Activated T-helper 1 cell treated with anti-CD3 and anti-CD28 coated beads, Interleukin-12 subunit alpha, Interleukin-12 subunit beta, Interleukin-2, Interleukin-4 antibody, amounts not matched to agents 30 ng/mL and 10 ng/mL and 1 ng/mL, durations not matched to agents 14 hours and 24 hours and 36 hours (primary cell): ENCODE results near the gene INTS6. TPM values are rescaled to one million over a fixed set of nuclear protein-coding genes. Genes with fewer than 3 reads are reported as not detected.

Experiments used
- DNase-seq: peaks from one replicate; pipeline ENCODE4 v3.0.0; 2021; ENCODE audit warnings: low spot score
- H3K27ac Mint-ChIP-seq: one replicate; pipeline ENCODE4 v1.8.0; 2021; ENCODE audit warnings: mild to moderate bottlenecking, mixed read lengths
- H3K27me3 Mint-ChIP-seq: one replicate; pipeline ENCODE4 v1.8.0; 2022; ENCODE audit warnings: mild to moderate bottlenecking, moderate library complexity, mixed read lengths; ENCODE audit not compliant: insufficient read depth
- H3K36me3 Mint-ChIP-seq: one replicate; pipeline ENCODE4 v1.8.0; 2021; ENCODE audit warnings: low read depth, mixed read lengths
- H3K4me1 Mint-ChIP-seq: one replicate; pipeline ENCODE4 v1.8.0; 2021; ENCODE audit warnings: low read depth, mixed read lengths
- H3K4me3 Mint-ChIP-seq: one replicate; pipeline ENCODE4 v1.8.0; 2021; ENCODE audit warnings: mild to moderate bottlenecking, moderate library complexity, mixed read lengths
- H3K9me3 Mint-ChIP-seq: one replicate; pipeline ENCODE4 v1.8.0; 2021; ENCODE audit warnings: mixed read lengths
- intact Hi-C: fragments of 100-400 bp; cut with micrococcal nuclease; formaldehyde crosslinking; loops from one replicate; pipeline ENCODE4 v1.15.1; 2024
- total RNA-seq: library from RNA; stranded (reverse); gene quantifications from 2 replicates; pipeline ENCODE4 v1.2.3, GENCODE V29; 2022

Gene INTS6
- total RNA-seq, 1 donor from 2014 or later, result 76.6 TPM

- intact Hi-C loops, result no loop called here
Measured at GRCh38 chr13:51477653-51478324, 25.0 kb upstream of the INTS6 start.

GRCh38 chr13:51477149-51477548, 24.3 kb upstream of the INTS6 start:
- Mint-ChIP-seq H3K9me3 (no peaks in the 10 kb centered on the region), H3K4me1 (peaks cover 6% of the 10 kb centered on the region), H3K4me3 (no peak overlapping the region)

More at GRCh38 chr13:51477653-51478324, 25.0 kb upstream of the INTS6 start:
- Mint-ChIP-seq H3K4me1 (peaks cover 6% of the 10 kb centered on the region), H3K36me3 (no peaks in the 10 kb centered on the region), H3K9me3 (no peaks in the 10 kb centered on the region), H3K4me3 (no peak overlapping the region), H3K27me3 (no peaks in the 10 kb centered on the region), H3K27ac (no peak overlapping the region)
- no peak for DNase-seq

GRCh38 chr13:51475727-51476501, 23.1 kb upstream of the INTS6 start:
- intact Hi-C loops, result no loop called here
- Mint-ChIP-seq H3K9me3 (no peaks in the 10 kb centered on the region), H3K27ac (no peak overlapping the region), H3K4me1 (peaks cover 6% of the 10 kb centered on the region), H3K4me3 (no peak overlapping the region), H3K36me3 (no peaks in the 10 kb centered on the region), H3K27me3 (no peaks in the 10 kb centered on the region)
- DNase-seq, result no peak

More at GRCh38 chr13:51477149-51477548, 24.3 kb upstream of the INTS6 start:
- intact Hi-C loops, result no loop called here
- DNase-seq, result no peak
- Mint-ChIP-seq H3K36me3 (no peaks in the 10 kb centered on the region), H3K27me3 (no peaks in the 10 kb centered on the region), H3K27ac (no peak overlapping the region)

GRCh38 chr13:51469790-51470189, 17.0 kb upstream of the INTS6 start:
- H3K27ac Mint-ChIP-seq, result no peak overlapping the region
- H3K9me3 Mint-ChIP-seq, result no peaks in the 10 kb centered on the region
- H3K36me3 Mint-ChIP-seq, result no peaks in the 10 kb centered on the region
- H3K27me3 Mint-ChIP-seq, result peaks cover 6% of the 10 kb centered on the region
- H3K4me3 Mint-ChIP-seq, result no peak overlapping the region
- intact Hi-C loops, result no loop called here
- H3K4me1 Mint-ChIP-seq, result no peaks in the 10 kb centered on the region
- DNase-seq, result no peak

GRCh38 chr13:51467730-51468129, 14.9 kb upstream of the INTS6 start:
- intact Hi-C loops, result no loop called here

GRCh38 chr13:51465124-51465523, 12.3 kb upstream of the INTS6 start:
- intact Hi-C loops, result no loop called here
- peaks cover 6% of the 10 kb centered on the region for H3K27me3 Mint-ChIP-seq
- no peaks in the 10 kb centered on the region for H3K4me1 Mint-ChIP-seq
- no peak for DNase-seq
- peaks cover 3% of the 10 kb centered on the region for H3K9me3 Mint-ChIP-seq
- peaks cover 4% of the 10 kb centered on the region for H3K36me3 Mint-ChIP-seq
- H3K27ac Mint-ChIP-seq, result no peak overlapping the region
- H3K4me3 Mint-ChIP-seq, result no peak overlapping the region

More at GRCh38 chr13:51467730-51468129, 14.9 kb upstream of the INTS6 start:
- H3K9me3 Mint-ChIP-seq, result no peaks in the 10 kb centered on the region
- H3K27me3 Mint-ChIP-seq, result peaks cover 6% of the 10 kb centered on the region
- no peak for DNase-seq
- H3K4me3 Mint-ChIP-seq, result no peak overlapping the region
- H3K4me1 Mint-ChIP-seq, result no peaks in the 10 kb centered on the region
- H3K27ac Mint-ChIP-seq, result no peak overlapping the region
- no peaks in the 10 kb centered on the region for H3K36me3 Mint-ChIP-seq

GRCh38 chr13:51457086-51457815, 4.4 kb upstream of the INTS6 start:
- H3K27me3 Mint-ChIP-seq, result no peaks in the 10 kb centered on the region
- intact Hi-C loops, result loop anchor here (10.0 kb wide), 1 partner anchor 668 kb away; the partner anchor contains the start of gene NEK5
- no peak overlapping the region for H3K4me3 Mint-ChIP-seq

GRCh38 chr13:51456510-51456909, 3.7 kb upstream of the INTS6 start:
- intact Hi-C loops, result loop anchor here (10.0 kb wide), 1 partner anchor 668 kb away; the partner anchor contains the start of gene NEK5
- peaks cover 10% of the 10 kb centered on the region for H3K9me3 Mint-ChIP-seq
- DNase-seq, result no peak
- H3K4me1 Mint-ChIP-seq, result peaks cover 26% of the 10 kb centered on the region
- H3K27me3 Mint-ChIP-seq, result no peaks in the 10 kb centered on the region
- H3K4me3 Mint-ChIP-seq, result no peak overlapping the region
- H3K36me3 Mint-ChIP-seq, result peaks cover 38% of the 10 kb centered on the region
- no peak overlapping the region for H3K27ac Mint-ChIP-seq

More at GRCh38 chr13:51457086-51457815, 4.4 kb upstream of the INTS6 start:
- Mint-ChIP-seq H3K36me3 (peaks cover 38% of the 10 kb centered on the region), H3K27ac (no peak overlapping the region), H3K9me3 (peaks cover 10% of the 10 kb centered on the region), H3K4me1 (peaks cover 26% of the 10 kb centered on the region)
- DNase-seq, result no peak

GRCh38 chr13:51455532-51455931, 2.7 kb upstream of the INTS6 start:
- Mint-ChIP-seq H3K4me3 (no peak overlapping the region), H3K36me3 (peaks cover 41% of the 10 kb centered on the region), H3K27ac (peak overlapping the region; percentile 66), H3K27me3 (no peaks in the 10 kb centered on the region), H3K4me1 (peaks cover 34% of the 10 kb centered on the region), H3K9me3 (peaks cover 6% of the 10 kb centered on the region)
- no peak for DNase-seq
- intact Hi-C loops, result loop anchor here (10.0 kb wide), 1 partner anchor 669 kb away; the partner anchor contains the start of gene NEK5

- Mint-ChIP-seq H3K9me3 (peaks cover 3% of the 10 kb centered on the region), H3K4me3 (peak overlapping the region; percentile 92), H3K27ac (peak overlapping the region; percentile 98), H3K27me3 (no peaks in the 10 kb centered on the region), H3K4me1 (peaks cover 44% of the 10 kb centered on the region), H3K36me3 (peaks cover 44% of the 10 kb centered on the region)
- intact Hi-C loops, result loop anchor here (1.0 to 10.0 kb wide), 13 partner anchors 49 to 1199 kb away; partner anchors contain the start of genes ALG11, CKAP2, NEK5 and SUGT1
- peak; percentile 14 for DNase-seq
Measured at GRCh38 chr13:51453959-51454703, 1.3 kb upstream of the INTS6 start.

GRCh38 chr13:51453207-51453958, 547 bp upstream of the INTS6 start:
- intact Hi-C loops, result loop anchor here (1.0 to 10.0 kb wide), 12 partner anchors 49 to 1199 kb away; partner anchors contain the start of genes CKAP2, NEK5, SUGT1 and WDFY2
- peak overlapping the region; percentile 98 for H3K27ac Mint-ChIP-seq
- H3K4me3 Mint-ChIP-seq, result peak overlapping the region; percentile 92
- H3K4me1 Mint-ChIP-seq, result peaks cover 52% of the 10 kb centered on the region
- no peaks in the 10 kb centered on the region for H3K27me3 Mint-ChIP-seq
- peak; percentile 80 for DNase-seq
- peaks cover 45% of the 10 kb centered on the region for H3K36me3 Mint-ChIP-seq
- peaks cover 3% of the 10 kb centered on the region for H3K9me3 Mint-ChIP-seq
